Ishikawa (cell line): Measurements from ENCODE around the gene GARIN5B.

Source experiments
- EP300 ChIP-seq: IDR thresholded peaks from 2 replicates; pipeline ENCODE4 v1.6.1; 2012; ENCODE audit warnings: borderline replicate concordance
- FOXM1 ChIP-seq: IDR thresholded peaks from 2 replicates; pipeline ENCODE4 v1.6.1; 2012; ENCODE audit warnings: low read depth, borderline replicate concordance
- NFIC ChIP-seq: IDR thresholded peaks from 2 replicates; pipeline ENCODE4 v1.6.1; 2012
- RAD21 ChIP-seq: IDR thresholded peaks from 2 replicates; pipeline ENCODE4 v1.6.1; 2012; ENCODE audit warnings: low read depth
- TAF1 ChIP-seq: IDR thresholded peaks from 2 replicates; pipeline ENCODE4 v1.6.1; 2012; ENCODE audit warnings: low read depth, mild to moderate bottlenecking
- TEAD4 ChIP-seq: IDR thresholded peaks from 2 replicates; pipeline ENCODE4 v1.6.1; 2012
- YY1 ChIP-seq: IDR thresholded peaks from 2 replicates; pipeline ENCODE4 v1.6.1; 2012; ENCODE audit warnings: low read depth
- TF ChIP-seq, protein P1 (sequence below): IDR thresholded peaks from 2 replicates; pipeline ENCODE4 v1.6.1; 2012
- TF ChIP-seq, protein P2 (sequence below): IDR thresholded peaks from 2 replicates; pipeline ENCODE4 v1.6.1; 2012; ENCODE audit warnings: low read depth, mild to moderate bottlenecking

GRCh38 chr19:55309448-55309847 lies 53.6 kb downstream of the GARIN5B start:
- TF ChIP-seq RAD21 (no peak), NFIC (no peak), TEAD4 (no peak), EP300 (no peak), YY1 (no peak), FOXM1 (no peak), TAF1 (no peak)
- TF ChIP-seq, protein P1, sequence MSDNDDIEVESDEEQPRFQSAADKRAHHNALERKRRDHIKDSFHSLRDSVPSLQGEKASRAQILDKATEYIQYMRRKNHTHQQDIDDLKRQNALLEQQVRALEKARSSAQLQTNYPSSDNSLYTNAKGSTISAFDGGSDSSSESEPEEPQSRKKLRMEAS = no peak
- TF ChIP-seq, protein P2, sequence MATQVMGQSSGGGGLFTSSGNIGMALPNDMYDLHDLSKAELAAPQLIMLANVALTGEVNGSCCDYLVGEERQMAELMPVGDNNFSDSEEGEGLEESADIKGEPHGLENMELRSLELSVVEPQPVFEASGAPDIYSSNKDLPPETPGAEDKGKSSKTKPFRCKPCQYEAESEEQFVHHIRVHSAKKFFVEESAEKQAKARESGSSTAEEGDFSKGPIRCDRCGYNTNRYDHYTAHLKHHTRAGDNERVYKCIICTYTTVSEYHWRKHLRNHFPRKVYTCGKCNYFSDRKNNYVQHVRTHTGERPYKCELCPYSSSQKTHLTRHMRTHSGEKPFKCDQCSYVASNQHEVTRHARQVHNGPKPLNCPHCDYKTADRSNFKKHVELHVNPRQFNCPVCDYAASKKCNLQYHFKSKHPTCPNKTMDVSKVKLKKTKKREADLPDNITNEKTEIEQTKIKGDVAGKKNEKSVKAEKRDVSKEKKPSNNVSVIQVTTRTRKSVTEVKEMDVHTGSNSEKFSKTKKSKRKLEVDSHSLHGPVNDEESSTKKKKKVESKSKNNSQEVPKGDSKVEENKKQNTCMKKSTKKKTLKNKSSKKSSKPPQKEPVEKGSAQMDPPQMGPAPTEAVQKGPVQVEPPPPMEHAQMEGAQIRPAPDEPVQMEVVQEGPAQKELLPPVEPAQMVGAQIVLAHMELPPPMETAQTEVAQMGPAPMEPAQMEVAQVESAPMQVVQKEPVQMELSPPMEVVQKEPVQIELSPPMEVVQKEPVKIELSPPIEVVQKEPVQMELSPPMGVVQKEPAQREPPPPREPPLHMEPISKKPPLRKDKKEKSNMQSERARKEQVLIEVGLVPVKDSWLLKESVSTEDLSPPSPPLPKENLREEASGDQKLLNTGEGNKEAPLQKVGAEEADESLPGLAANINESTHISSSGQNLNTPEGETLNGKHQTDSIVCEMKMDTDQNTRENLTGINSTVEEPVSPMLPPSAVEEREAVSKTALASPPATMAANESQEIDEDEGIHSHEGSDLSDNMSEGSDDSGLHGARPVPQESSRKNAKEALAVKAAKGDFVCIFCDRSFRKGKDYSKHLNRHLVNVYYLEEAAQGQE = no peak
